ENCODE data around the gene KRT80. TPM values are rescaled to one million over a fixed set of nuclear protein-coding genes. Genes with fewer than 3 reads are reported as not detected.

KRT80 gene
- total RNA-seq, 1 experiment from 2014 or later = 8.8 TPM

- TF ChIP-seq, protein P1, sequence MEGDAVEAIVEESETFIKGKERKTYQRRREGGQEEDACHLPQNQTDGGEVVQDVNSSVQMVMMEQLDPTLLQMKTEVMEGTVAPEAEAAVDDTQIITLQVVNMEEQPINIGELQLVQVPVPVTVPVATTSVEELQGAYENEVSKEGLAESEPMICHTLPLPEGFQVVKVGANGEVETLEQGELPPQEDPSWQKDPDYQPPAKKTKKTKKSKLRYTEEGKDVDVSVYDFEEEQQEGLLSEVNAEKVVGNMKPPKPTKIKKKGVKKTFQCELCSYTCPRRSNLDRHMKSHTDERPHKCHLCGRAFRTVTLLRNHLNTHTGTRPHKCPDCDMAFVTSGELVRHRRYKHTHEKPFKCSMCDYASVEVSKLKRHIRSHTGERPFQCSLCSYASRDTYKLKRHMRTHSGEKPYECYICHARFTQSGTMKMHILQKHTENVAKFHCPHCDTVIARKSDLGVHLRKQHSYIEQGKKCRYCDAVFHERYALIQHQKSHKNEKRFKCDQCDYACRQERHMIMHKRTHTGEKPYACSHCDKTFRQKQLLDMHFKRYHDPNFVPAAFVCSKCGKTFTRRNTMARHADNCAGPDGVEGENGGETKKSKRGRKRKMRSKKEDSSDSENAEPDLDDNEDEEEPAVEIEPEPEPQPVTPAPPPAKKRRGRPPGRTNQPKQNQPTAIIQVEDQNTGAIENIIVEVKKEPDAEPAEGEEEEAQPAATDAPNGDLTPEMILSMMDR (IDR thresholded peaks at IDR 0.05 in 2 of 3, conservative IDR thresholded peaks at IDR 0.05 in 1 of 3; ENCODE audit: borderline replicate concordance in 1 of 3, insufficient read depth in 1 of 3, low read depth in 2 of 3, low read length in 2 of 3) = no peak
- TF ChIP-seq REST (IDR thresholded peaks at IDR 0.05; ENCODE audit: low read depth) (no peak), MAX (IDR thresholded peaks at IDR 0.05) (no peak), TCF7L2 (IDR thresholded peaks at IDR 0.05; ENCODE audit: borderline replicate concordance, extremely low read depth, insufficient read depth, insufficient read length) (no peak), ZFX (IDR thresholded peaks at IDR 0.05) (no peak), JUND (IDR thresholded peaks at IDR 0.05) (no peak), EGR1 (IDR thresholded peaks at IDR 0.05; ENCODE audit: low read depth) (no peak), SRF (IDR thresholded peaks at IDR 0.05; ENCODE audit: low read depth) (no peak), RAD21 (IDR thresholded peaks at IDR 0.05; ENCODE audit: low read depth) (no peak), FOSL1 (IDR thresholded peaks at IDR 0.05; ENCODE audit: low read depth) (no peak), ZNF274 (IDR thresholded peaks at IDR 0.05; ENCODE audit: low read depth, low read length) (no peak), EZH2 (IDR thresholded peaks at IDR 0.05) (no peak), CEBPB (IDR thresholded peaks at IDR 0.05; ENCODE audit: low read depth) (no peak), SP1 (IDR thresholded peaks at IDR 0.05; ENCODE audit: low read depth) (no peak), CBX3 (IDR thresholded peaks at IDR 0.05; ENCODE audit: low read depth) (no peak), ELF1 (IDR thresholded peaks at IDR 0.05; ENCODE audit: borderline replicate concordance, low read depth) (no peak)
- TF ChIP-seq, protein P2, sequence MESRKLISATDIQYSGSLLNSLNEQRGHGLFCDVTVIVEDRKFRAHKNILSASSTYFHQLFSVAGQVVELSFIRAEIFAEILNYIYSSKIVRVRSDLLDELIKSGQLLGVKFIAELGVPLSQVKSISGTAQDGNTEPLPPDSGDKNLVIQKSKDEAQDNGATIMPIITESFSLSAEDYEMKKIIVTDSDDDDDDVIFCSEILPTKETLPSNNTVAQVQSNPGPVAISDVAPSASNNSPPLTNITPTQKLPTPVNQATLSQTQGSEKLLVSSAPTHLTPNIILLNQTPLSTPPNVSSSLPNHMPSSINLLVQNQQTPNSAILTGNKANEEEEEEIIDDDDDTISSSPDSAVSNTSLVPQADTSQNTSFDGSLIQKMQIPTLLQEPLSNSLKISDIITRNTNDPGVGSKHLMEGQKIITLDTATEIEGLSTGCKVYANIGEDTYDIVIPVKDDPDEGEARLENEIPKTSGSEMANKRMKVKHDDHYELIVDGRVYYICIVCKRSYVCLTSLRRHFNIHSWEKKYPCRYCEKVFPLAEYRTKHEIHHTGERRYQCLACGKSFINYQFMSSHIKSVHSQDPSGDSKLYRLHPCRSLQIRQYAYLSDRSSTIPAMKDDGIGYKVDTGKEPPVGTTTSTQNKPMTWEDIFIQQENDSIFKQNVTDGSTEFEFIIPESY (IDR thresholded peaks at IDR 0.05; ENCODE audit: extremely low read depth, insufficient replicate concordance, low read length) = no peak
- H3K36me3 ChIP-seq (ENCODE audit: control insufficient read depth in 1 of 2, insufficient read depth in 2 of 2, low read length in 2 of 2) = no peaks in the 10 kb centered on the region
- no peak overlapping the region for H2AFZ ChIP-seq (ENCODE audit: low read depth, low read length, poor library complexity, severe bottlenecking)
- intact Hi-C loops (cut with micrococcal nuclease) = no loop called here
- H3K27me3 ChIP-seq (ENCODE audit: insufficient read depth, low read length) = no peaks in the 10 kb centered on the region
- no peak for DNase-seq (ENCODE audit: low read depth, low spot score)
- POLR2A ChIA-PET = interaction anchor here (1.1 to 1.5 kb wide), 4 partner anchors 9 to 704 kb away, joined by 3 to 5 read pairs (median 3); partner anchors contain the start of genes KRT8 and KRT80
- no TSS peak for BruUV-seq (replicated peaks)
- ATAC-seq = no peak
- CTCF ChIA-PET = interaction anchor here (1.4 to 1.8 kb wide), 2 partner anchors 9 to 12 kb away, joined by 5 read pairs; no protein-coding TSS in a partner anchor
- H3K4me1 ChIP-seq (ENCODE audit: control insufficient read depth in 1 of 2, insufficient read depth in 2 of 2, low read length in 2 of 2) = peaks cover 20 to 69% of the 10 kb centered on the region in 2 experiments
- no peaks in the 10 kb centered on the region for H3K79me2 ChIP-seq (ENCODE audit: insufficient read depth, low read length)
- no peak overlapping the region for H3K4me3 ChIP-seq (replicated peaks in 1 of 2; ENCODE audit: low read depth in 1 of 2, low read length in 2 of 2)
- RAD21 ChIA-PET (ENCODE audit: low non-redundant PET in 1 of 2, low total read pairs in 2 of 2, uncharacterized antibody in 2 of 2, unreplicated experiment in 2 of 2) = no interaction called here
- no peaks in the 10 kb centered on the region for H3K9me3 ChIP-seq (ENCODE audit: control insufficient read depth in 1 of 2, insufficient read depth in 1 of 2, low read depth in 1 of 2, low read length in 2 of 2)
- H3K9ac ChIP-seq (ENCODE audit: low read length) = no peak overlapping the region
- no peaks in the 10 kb centered on the region for H4K20me1 ChIP-seq (ENCODE audit: insufficient read depth)
- no peak overlapping the region for H3K4me2 ChIP-seq (ENCODE audit: low read length)
- no peaks in the 10 kb centered on the region for H3K9me2 ChIP-seq (ENCODE audit: insufficient read depth)
- H3K27ac ChIP-seq (ENCODE audit: low read depth, low read length) = no peak overlapping the region
Observed at GRCh38 chr12:52201451-52201839, 9.6 kb upstream of the KRT80 start.
